Activated CD4-positive, alpha-beta T cell treated with anti-CD3 and anti-CD28 coated beads, Interleukin-2, amount 10 ng/mL, durations not matched to agents 7 days and 5 days (primary cell): ENCODE data around the gene RET. TPM values are rescaled to one million over a fixed set of nuclear protein-coding genes. Genes with fewer than 3 reads are reported as not detected.

Experiments
- CTCF ChIA-PET: fragments of 350-600 bp; sonication (Branson Sonifier 250); formaldehyde crosslinking; loops from one replicate; lab custom pipeline; 2021; ENCODE audit warnings: antibody characterized with exemption; lab: Charles Lee
- POLR2A ChIA-PET: fragments of 350-600 bp; sonication (Branson Sonifier 250); formaldehyde crosslinking; loops from one replicate; lab custom pipeline; 2021; ENCODE audit warnings: antibody characterized with exemption; lab: Charles Lee
- DNase-seq: peaks from one replicate; pipeline ENCODE4 v3.0.0-alpha.2; 2020
- H3K27ac Mint-ChIP-seq: one replicate; pipeline ENCODE4 v1.8.0; 2021; ENCODE audit warnings: mild to moderate bottlenecking, moderate library complexity, mixed read lengths
- H3K27me3 Mint-ChIP-seq: one replicate; pipeline ENCODE4 v1.8.0; 2021; ENCODE audit warnings: mixed read lengths
- H3K36me3 Mint-ChIP-seq: one replicate; pipeline ENCODE4 v1.8.0; 2021; ENCODE audit warnings: low read depth, mixed read lengths
- H3K4me1 Mint-ChIP-seq: one replicate; pipeline ENCODE4 v1.8.0; 2021; ENCODE audit warnings: mixed read lengths
- H3K4me3 Mint-ChIP-seq: one replicate; pipeline ENCODE4 v1.8.0; 2021; ENCODE audit warnings: mild to moderate bottlenecking, moderate library complexity, mixed read lengths
- H3K9me3 Mint-ChIP-seq: one replicate; pipeline ENCODE4 v1.8.0; 2021; ENCODE audit warnings: mixed read lengths
- total RNA-seq, 2 experiments: library from RNA; stranded (reverse); gene quantifications; one replicate each; pipeline ENCODE4 v1.2.3, GENCODE V29; 2021

The RET gene
- total RNA-seq, 2 experiments from 2014 or later = 0.10 TPM

GRCh38 chr10:43117777-43118583 is 41.1 kb downstream of the RET start:
- DNase-seq = no peak
- POLR2A ChIA-PET = no interaction called here
- peak overlapping the region; percentile 3 for H3K27ac Mint-ChIP-seq
- peaks cover 40% of the 10 kb centered on the region for H3K4me1 Mint-ChIP-seq
- H3K27me3 Mint-ChIP-seq = no peaks in the 10 kb centered on the region
- H3K36me3 Mint-ChIP-seq = no peaks in the 10 kb centered on the region
- H3K4me3 Mint-ChIP-seq = no peak overlapping the region
- H3K9me3 Mint-ChIP-seq = no peaks in the 10 kb centered on the region
- CTCF ChIA-PET = no interaction called here

- ChIA-PET POLR2A (no interaction called here), CTCF (interaction anchor here (1.1 kb wide), 1 partner anchor 13 kb away, joined by 3 read pairs; no protein-coding TSS in a partner anchor)
- Mint-ChIP-seq H3K4me3 (no peak overlapping the region), H3K36me3 (no peaks in the 10 kb centered on the region), H3K27me3 (no peaks in the 10 kb centered on the region), H3K27ac (peak overlapping the region; percentile 80), H3K4me1 (peaks cover 43% of the 10 kb centered on the region), H3K9me3 (no peaks in the 10 kb centered on the region)
- no peak for DNase-seq
Measured at GRCh38 chr10:43118631-43119415, 42.0 kb downstream of the RET start.

- ChIA-PET CTCF (interaction anchor here (1.1 to 2.2 kb wide), 2 partner anchors 10 to 14 kb away, joined by 3 to 7 read pairs; no protein-coding TSS in a partner anchor), POLR2A (interaction anchor here (1.2 to 2.4 kb wide), 2 partner anchors 10 to 20 kb away, joined by 10 to 14 read pairs; partner anchors contain the start of gene CSGALNACT2)
- Mint-ChIP-seq H3K27ac (peak overlapping the region; percentile 80), H3K36me3 (no peaks in the 10 kb centered on the region), H3K4me3 (no peak overlapping the region), H3K27me3 (no peaks in the 10 kb centered on the region), H3K4me1 (peaks cover 46% of the 10 kb centered on the region), H3K9me3 (no peaks in the 10 kb centered on the region)
- no peak for DNase-seq
Measured at GRCh38 chr10:43119416-43120115, 42.7 kb downstream of the RET start.

GRCh38 chr10:43120116-43120928 is 43.5 kb downstream of the RET start:
- CTCF ChIA-PET = interaction anchor here (0.6 to 2.2 kb wide), 10 partner anchors 9 to 481 kb away, joined by 3 to 9 read pairs (median 4); partner anchors contain the start of gene CSGALNACT2
- Mint-ChIP-seq H3K36me3 (no peaks in the 10 kb centered on the region), H3K4me1 (peaks cover 52% of the 10 kb centered on the region), H3K27ac (peak overlapping the region; percentile 97), H3K4me3 (peak overlapping the region; percentile 46), H3K27me3 (no peaks in the 10 kb centered on the region), H3K9me3 (no peaks in the 10 kb centered on the region)
- POLR2A ChIA-PET = interaction anchor here (0.8 to 2.4 kb wide), 4 partner anchors 9 to 73 kb away, joined by 3 to 14 read pairs (median 6); partner anchors contain the start of gene CSGALNACT2
- DNase-seq = no peak

GRCh38 chr10:43120929-43121314 is 44.1 kb downstream of the RET start:
- Mint-ChIP-seq H3K4me3 (peak overlapping the region; percentile 46), H3K36me3 (no peaks in the 10 kb centered on the region)

GRCh38 chr10:43121444-43121843 is 44.6 kb downstream of the RET start:
- CTCF ChIA-PET = interaction anchor here (0.6 to 2.2 kb wide), 10 partner anchors 8 to 482 kb away, joined by 3 to 9 read pairs (median 4); partner anchors contain the start of gene CSGALNACT2

More at GRCh38 chr10:43120929-43121314, 44.1 kb downstream of the RET start:
- Mint-ChIP-seq H3K27me3 (no peaks in the 10 kb centered on the region), H3K27ac (peak overlapping the region; percentile 97), H3K4me1 (peaks cover 57% of the 10 kb centered on the region), H3K9me3 (no peaks in the 10 kb centered on the region)
- DNase-seq = peak; percentile 78
- POLR2A ChIA-PET = interaction anchor here (0.8 to 2.4 kb wide), 4 partner anchors 8 to 72 kb away, joined by 3 to 14 read pairs (median 6); partner anchors contain the start of gene CSGALNACT2
- CTCF ChIA-PET = interaction anchor here (0.6 to 2.2 kb wide), 10 partner anchors 8 to 482 kb away, joined by 3 to 9 read pairs (median 4); partner anchors contain the start of gene CSGALNACT2

GRCh38 chr10:43122096-43122495 is 45.2 kb downstream of the RET start:
- no peaks in the 10 kb centered on the region for H3K27me3 Mint-ChIP-seq
- no peaks in the 10 kb centered on the region for H3K9me3 Mint-ChIP-seq
- no peak for DNase-seq
- peaks cover 68% of the 10 kb centered on the region for H3K4me1 Mint-ChIP-seq
- H3K27ac Mint-ChIP-seq = peak overlapping the region; percentile 97
- H3K36me3 Mint-ChIP-seq = no peaks in the 10 kb centered on the region
- CTCF ChIA-PET = interaction anchor here (0.6 to 2.2 kb wide), 3 partner anchors 13 to 35 kb away, joined by 3 to 9 read pairs (median 6); partner anchors contain the start of gene CSGALNACT2
- H3K4me3 Mint-ChIP-seq = no peak overlapping the region
- POLR2A ChIA-PET = interaction anchor here (2.4 kb wide), 1 partner anchor 17 kb away, joined by 14 read pairs; the partner anchor contains the start of gene CSGALNACT2

More at GRCh38 chr10:43121444-43121843, 44.6 kb downstream of the RET start:
- DNase-seq = no peak
- POLR2A ChIA-PET = interaction anchor here (0.9 to 2.4 kb wide), 2 partner anchors 18 to 72 kb away, joined by 3 to 14 read pairs; partner anchors contain the start of gene CSGALNACT2
- no peaks in the 10 kb centered on the region for H3K27me3 Mint-ChIP-seq
- H3K4me1 Mint-ChIP-seq = peaks cover 62% of the 10 kb centered on the region
- H3K9me3 Mint-ChIP-seq = no peaks in the 10 kb centered on the region
- no peaks in the 10 kb centered on the region for H3K36me3 Mint-ChIP-seq
- H3K4me3 Mint-ChIP-seq = peak overlapping the region; percentile 31
- H3K27ac Mint-ChIP-seq = peak overlapping the region; percentile 97

GRCh38 chr10:43122826-43123225 is 46.0 kb downstream of the RET start:
- Mint-ChIP-seq H3K4me1 (peaks cover 76% of the 10 kb centered on the region), H3K27ac (peak overlapping the region; percentile 97), H3K36me3 (no peaks in the 10 kb centered on the region), H3K9me3 (no peaks in the 10 kb centered on the region), H3K4me3 (no peak overlapping the region), H3K27me3 (no peaks in the 10 kb centered on the region)
- POLR2A ChIA-PET = no interaction called here
- CTCF ChIA-PET = interaction anchor here (0.6 to 2.2 kb wide), 4 partner anchors 10 to 35 kb away, joined by 3 to 9 read pairs (median 5); partner anchors contain the start of gene CSGALNACT2
- DNase-seq = no peak

GRCh38 chr10:43123361-43124093 is 46.7 kb downstream of the RET start:
- DNase-seq = no peak
- Mint-ChIP-seq H3K36me3 (no peaks in the 10 kb centered on the region), H3K9me3 (no peaks in the 10 kb centered on the region), H3K4me3 (no peak overlapping the region), H3K27me3 (no peaks in the 10 kb centered on the region), H3K4me1 (peaks cover 83% of the 10 kb centered on the region), H3K27ac (peak overlapping the region; percentile 55)
- CTCF ChIA-PET = interaction anchor here (1.6 kb wide), 1 partner anchor 10 kb away, joined by 4 read pairs; no protein-coding TSS in a partner anchor
- POLR2A ChIA-PET = no interaction called here

GRCh38 chr10:43124094-43124521 is 47.2 kb downstream of the RET start:
- no peak for DNase-seq
- peaks cover 84% of the 10 kb centered on the region for H3K4me1 Mint-ChIP-seq
- no peaks in the 10 kb centered on the region for H3K9me3 Mint-ChIP-seq
- no peaks in the 10 kb centered on the region for H3K36me3 Mint-ChIP-seq
- CTCF ChIA-PET = interaction anchor here (1.6 kb wide), 2 partner anchors 9 kb away, joined by 4 read pairs; no protein-coding TSS in a partner anchor
- H3K27ac Mint-ChIP-seq = no peak overlapping the region
- no peak overlapping the region for H3K4me3 Mint-ChIP-seq
- POLR2A ChIA-PET = no interaction called here
- H3K27me3 Mint-ChIP-seq = no peaks in the 10 kb centered on the region
